Glomerular visceral epithelial cell (primary cell): ENCODE results near the gene BRIP1.
"Not testable (repeated sequence)": the region's sequence is repeated elsewhere in the genome, so short reads cannot be mapped to it uniquely, and the experiment has no call there.

Experiments
- DNase-seq: peaks from one replicate; pipeline ENCODE4 v3.0.0-alpha.2; 2016; ENCODE audit errors: extremely low spot score

BRIP1 gene

DNA sequence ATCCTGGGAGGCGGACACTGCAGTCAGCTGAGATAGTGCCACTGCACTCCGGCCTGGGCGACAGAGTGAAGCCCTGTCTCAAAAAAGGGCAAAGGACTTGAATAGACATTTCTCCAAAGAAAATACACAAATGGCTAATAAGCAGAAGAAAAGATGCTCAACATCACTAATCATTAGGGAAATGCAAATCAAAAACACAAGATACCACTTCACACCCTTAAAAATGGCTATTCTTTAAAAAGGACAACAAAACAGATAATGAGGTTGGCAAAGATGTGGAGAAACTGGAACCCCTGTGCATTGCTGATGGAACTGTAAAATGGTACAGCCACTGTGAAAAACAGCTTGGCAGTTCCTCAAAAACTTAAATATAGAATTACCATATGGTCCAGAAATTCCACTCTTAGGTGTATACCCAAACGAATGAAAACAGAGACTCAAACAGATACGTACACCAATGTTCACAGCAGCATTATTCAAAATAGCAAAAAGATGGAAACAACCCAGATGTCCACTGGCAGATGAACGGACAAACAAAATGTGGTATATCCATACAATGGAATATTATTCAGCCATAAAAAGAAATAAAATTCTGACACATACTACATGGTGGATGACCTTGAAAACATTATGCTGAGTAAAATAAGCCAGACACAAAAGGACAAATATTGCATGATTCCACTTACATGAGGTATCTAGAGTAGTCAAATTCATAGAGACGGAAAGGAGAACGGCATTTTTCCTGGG lies 35.5 kb downstream of the BRIP1 start:
- DNase-seq, result no peak

DNA sequence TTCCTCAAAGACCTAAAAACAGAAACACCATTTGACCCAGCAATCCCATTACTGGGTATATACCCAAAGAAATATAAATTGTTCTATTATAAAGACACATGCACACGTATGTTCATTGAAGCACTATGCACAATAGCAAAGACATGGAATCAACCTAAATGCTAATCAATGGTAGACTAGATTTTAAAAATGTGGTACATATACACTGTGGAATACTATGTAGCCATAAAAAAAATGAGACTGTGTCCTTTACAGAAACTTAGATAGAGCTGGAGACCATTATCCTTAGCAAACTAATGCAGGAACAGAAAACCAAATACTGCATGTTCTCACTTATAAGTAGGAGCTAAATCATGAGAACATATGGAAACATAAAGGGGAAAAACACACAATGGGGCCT lies 36.5 kb downstream of the BRIP1 start:
- not testable (repeated sequence) for DNase-seq

DNA sequence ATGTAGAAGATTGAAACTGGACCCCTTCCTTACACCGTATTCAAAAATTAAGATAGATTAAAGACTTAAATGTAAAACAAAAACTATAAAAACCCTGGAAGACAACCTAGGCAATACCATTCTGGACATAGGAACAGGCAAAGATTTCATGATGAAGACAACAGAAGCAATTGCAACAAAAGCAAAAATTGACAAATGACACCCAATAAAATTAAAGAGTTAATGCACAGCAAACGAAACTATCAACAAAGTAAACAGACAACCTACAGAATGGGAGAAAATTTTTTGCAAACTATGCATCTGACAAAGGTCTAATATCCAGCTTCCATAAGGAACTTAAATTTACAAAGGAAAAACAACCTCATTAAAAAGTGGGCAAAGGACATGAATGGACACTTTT lies 37.1 kb downstream of the BRIP1 start:
- not testable (repeated sequence) for DNase-seq

DNA sequence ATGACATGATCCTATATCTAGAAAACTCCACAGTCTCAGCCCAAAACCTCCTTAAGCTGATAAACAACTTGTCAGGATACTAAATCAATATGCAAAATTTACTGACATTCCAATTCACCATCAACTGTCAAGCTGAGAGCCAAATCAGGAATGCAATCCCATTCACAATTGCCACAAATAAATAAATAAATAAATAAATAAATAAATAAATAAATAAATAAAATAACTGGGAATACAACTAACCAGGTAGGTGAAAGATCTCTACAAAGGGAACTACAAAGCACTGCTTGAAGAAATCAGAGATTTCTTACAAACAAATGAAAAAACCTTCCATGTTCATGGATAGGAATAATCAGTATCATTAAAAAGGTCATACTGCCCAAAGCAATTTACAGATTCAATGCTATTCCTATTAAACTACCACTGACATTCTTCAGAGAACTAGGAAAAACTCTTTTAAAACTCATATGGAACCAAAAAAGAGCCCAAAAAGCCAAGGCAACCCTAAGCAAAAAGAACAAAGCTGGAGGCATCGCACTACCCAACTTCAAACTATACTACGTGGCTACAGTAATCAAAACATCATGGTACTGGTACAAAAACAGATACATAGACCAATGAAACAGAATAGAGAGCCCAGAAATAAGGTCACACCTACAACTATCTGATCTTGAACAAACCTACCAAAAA lies 37.7 kb downstream of the BRIP1 start:
- no peak for DNase-seq

DNA sequence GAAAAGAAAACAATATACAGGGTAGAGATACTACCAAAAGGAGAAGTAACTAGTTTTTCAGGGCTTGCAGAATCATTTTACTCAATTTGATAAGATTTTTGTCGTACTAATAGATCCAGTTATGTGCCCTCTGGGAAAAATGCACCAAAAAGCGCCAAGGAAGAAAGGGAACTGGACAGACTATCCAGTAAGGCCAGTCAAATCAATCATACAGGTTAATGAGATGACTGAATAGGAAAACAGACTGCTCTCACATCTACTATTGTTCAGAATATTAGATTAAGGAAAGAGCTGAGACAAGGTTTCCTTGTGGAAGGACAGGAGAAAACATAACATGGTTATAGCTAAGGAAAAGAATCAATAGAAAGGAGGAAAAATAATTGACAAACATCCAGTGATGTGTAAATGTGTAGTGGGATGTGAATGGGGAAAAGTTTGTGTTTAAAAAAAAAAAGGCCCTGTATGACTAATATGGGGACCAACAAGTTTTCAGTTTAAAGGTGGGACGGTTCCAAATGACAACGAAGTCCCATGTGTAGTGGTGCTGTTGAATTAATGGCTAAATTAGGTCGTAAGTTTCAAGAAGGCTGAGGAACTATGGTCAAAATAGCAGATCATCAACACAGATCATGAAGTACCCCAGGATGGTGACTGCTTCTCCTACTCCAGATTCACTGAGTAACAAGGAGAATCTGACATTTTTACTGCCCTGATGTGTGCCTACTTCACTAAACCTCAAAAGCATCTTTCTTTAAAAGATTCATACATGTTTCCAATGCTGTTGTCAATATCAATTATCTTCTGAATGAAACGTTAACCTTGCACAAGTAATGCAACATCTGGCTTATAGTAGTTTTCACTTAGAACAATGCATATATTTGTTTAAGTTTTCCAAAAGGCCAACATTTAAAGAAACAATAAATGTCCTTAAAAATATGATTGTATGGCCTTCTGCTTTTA lies 40.7 kb downstream of the BRIP1 start:
- DNase-seq, result no peak

DNA sequence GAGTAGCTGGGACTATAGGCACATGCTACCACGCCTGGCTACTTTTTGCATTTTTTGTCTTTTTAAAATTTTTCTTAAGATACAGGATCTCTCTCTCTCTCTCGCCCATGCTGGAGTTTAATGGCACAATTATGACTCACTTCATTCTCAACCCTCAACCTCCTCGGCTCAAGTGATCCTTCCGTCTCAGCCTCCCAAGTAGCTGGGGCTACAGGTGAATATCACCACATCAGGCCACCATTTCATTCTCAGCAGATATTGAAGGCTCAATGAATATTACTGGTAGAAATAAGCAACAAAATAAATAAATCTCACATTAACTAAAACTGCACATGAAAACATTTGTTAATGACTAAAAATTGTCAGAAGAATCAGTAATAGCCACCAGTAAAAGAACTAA lies 41.7 kb downstream of the BRIP1 start:
- no peak for DNase-seq

DNA sequence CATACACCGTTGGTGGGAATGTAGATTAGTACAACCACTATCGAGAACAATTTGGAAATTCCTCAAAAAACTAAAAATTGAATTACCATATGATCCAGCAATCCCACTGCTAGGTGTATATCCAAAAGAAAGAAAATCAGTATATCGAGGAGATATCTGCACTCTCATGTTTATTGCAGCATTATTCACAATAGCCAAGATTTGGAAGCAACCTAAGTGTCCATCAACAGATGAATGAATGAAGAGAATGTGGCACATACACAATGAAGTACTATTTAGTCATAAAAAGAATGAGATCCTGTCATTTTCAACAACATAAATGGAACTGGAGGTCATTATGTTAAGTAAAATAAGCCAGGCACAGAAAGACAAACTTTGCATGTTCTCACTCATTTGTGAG lies 44.1 kb downstream of the BRIP1 start:
- DNase-seq, result not testable (repeated sequence)

DNA sequence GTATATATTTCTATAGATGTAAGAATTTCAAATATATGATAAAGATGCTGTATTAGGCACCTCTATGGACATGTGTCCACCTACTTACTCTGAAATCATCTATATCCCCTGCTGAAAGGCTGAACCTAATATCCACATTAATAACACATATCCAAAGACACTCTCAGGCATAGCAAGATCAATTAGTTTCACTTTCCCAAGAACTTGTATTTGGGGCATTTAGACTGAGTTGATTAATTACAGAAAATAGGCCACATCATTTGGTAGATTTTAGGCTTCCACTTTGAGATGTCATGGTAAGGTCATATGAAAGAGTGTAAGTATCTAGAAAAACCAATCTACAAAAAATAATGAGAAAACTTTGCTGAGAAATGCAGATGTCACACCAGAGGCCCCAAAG lies 45.1 kb downstream of the BRIP1 start:
- no peak for DNase-seq

DNA sequence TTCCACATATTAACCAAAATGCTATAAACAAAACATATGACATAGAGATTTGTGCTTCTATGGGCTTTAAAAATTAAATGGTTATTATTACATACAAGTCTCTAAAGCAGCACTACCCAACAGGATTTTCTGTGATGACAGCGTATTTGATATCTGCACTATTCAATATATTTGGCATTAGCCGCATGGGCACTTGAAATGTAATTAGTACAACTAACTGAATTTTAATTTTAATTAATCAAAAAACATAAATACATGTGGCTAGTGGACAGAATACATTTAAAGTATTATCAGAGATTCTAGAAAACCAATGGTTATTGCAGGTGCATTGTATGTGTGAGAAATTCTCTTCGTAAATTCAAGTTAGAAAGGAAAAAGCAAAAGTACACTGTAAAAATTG lies 45.9 kb downstream of the BRIP1 start:
- DNase-seq, result no peak

DNA sequence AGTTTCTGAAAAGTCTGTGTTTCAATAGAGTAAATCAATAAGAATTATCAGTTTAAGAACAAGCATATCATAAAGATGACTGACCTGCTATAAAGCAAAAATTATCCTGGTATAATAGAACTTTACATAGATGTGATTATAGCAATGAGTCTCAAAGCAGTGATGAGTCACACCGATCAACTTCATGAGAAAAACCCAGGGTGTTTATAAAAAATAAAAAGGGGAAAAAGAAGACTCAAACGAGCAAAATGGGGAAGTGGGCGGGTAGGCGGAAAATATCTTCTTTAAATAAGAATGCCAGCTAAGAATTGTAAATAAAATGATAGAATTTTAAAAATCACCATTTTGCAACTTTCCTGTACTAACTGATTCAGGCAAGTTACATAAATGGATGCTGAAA lies 46.8 kb downstream of the BRIP1 start:
- no peak for DNase-seq

DNA sequence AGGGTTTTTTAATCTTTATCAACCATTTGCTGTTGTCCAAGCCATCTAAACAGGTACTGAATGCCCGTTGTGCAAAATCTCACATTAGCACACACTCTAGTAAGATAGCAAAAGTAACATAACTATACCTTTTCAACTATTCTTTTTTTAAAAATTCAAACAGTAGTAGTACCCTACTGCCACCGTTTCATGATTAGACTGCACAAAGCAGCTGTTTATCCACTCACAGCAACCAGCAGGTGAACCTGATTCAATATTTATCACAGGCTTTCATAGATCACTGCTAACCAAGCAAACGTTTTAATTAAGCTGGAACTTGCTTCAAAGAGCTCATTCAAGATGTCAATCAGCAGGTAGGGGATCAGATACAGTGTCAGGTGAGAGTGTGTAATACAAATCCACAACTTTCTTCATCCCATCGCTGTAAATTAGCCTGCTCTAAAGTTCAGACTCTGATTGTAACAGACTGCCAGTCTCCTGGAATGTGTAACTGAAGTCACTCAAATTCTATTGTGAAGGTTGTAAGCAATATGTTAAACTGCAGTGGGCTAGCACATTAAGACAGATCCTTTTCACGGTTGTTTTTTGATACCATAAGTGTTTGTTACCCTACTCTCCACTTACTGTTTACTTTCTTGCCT lies 47.3 kb downstream of the BRIP1 start:
- no peak for DNase-seq

DNA sequence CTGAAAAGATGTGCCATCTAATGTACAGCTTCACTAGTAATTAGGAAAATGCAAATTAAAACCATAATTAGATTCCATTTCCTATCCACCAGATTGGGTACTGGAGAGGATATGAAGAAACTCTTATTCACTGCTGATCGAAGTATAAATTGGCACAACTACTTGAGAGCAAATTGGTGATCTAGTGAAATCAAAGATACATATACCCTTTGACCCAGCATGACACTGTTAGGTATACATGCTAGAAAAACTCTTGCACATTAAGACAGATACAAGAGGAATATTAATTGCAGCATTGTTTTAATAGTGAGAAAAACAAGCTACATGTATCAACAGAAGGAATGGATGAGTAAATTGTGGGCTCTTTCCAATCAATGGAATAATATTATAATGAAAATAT lies 48.8 kb downstream of the BRIP1 start:
- no peak for DNase-seq

DNA sequence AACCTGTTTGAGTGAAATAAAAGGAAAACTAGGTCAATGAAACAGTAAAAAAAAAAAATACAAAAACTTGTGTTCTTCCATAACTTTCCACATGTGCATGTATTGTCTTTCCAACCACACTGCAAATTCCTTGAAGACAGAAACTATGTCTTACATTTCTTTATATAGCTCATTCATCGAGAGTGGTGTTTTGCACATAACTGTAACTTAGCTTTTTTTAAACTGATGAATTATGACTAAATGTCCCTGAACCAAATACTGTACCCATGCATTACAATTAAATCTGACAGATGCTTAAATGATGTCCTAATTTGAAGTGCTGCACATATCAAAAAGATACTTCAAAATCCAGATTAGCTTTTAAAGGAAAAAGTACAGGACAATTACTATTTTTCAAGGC lies 50.1 kb downstream of the BRIP1 start:
- DNase-seq, result no peak

DNA sequence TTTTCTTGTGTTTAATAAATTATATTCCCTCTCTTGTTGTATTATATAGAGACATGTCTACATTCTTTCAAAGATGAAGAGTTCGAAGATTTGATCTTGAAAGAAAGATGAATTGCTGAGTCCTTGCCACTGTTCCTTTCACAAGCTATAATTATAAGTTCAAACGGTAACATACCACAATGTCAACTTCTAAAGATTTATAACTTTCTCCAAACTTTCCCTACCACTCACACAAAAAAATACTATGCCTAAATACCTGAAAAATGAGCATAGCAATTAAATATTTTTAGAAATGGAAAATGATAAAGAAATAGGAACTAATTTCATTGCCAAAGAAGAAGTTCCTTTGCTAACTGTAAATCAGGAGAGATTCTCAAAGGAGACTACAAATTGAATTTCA lies 50.6 kb downstream of the BRIP1 start:
- DNase-seq, result no peak

DNA sequence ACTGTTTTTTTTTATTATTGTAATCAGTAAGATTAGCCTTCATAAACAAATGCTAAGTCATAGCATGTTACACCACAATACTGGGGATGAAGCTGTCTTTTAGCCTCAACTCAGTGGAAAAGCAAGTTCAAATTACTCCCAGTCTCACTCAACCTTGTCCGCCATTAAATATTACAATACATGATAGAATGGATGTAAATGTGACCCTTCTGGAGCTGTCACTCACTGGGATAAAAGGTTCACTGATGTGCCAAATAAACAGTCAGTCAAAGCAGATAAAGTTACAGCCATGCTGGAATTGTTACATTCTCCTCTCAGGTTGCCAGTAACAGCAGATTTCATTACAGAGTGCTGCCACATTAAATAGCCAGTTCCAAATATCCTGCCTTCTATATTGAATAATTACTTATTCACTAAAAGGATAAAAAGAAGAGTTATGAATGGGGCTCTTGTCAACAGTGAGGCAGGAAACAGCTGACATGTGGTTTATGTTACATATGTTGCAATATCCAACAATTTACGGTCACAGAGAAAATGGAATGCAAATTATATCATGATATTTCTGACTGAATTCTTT lies 53.4 kb downstream of the BRIP1 start:
- DNase-seq, result no peak

DNA sequence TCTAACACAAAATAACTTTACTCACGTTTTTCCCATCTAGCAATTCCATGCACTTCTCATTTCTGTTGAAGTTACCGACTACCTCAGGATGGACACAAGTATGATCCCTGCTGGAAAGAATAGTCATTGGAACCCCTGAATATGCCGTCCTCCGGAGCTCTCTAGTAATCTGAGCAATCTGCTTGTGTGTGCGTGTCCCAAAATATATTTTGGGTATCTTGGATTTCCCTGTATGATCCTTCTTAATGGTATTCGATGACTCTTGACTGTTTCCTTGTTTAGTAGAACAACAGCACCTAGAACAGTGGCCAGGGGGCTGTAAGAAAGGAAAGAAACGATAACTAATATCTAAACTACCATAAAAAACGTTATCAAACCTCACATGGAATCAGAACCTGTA lies 54.9 kb downstream of the BRIP1 start:
- DNase-seq, result no peak

DNA sequence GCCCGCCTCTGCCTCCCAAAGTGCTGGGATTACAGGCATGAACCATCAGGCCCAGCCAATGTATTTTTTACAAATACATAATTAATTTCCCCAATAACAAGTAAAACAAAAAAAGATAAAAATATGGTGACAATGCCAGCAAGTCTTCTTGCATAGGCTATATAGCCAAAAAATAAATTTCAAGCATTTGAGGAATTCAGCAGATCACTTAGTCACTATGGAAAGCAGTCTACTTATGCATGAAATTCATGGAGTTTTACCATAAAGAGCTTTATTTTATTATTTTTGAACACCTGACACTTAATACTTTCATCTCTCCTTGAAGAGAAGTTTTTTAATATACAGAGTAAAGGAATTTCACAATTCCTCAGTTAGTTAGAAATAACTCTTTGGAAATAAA lies 56.4 kb downstream of the BRIP1 start:
- DNase-seq, result no peak

DNA sequence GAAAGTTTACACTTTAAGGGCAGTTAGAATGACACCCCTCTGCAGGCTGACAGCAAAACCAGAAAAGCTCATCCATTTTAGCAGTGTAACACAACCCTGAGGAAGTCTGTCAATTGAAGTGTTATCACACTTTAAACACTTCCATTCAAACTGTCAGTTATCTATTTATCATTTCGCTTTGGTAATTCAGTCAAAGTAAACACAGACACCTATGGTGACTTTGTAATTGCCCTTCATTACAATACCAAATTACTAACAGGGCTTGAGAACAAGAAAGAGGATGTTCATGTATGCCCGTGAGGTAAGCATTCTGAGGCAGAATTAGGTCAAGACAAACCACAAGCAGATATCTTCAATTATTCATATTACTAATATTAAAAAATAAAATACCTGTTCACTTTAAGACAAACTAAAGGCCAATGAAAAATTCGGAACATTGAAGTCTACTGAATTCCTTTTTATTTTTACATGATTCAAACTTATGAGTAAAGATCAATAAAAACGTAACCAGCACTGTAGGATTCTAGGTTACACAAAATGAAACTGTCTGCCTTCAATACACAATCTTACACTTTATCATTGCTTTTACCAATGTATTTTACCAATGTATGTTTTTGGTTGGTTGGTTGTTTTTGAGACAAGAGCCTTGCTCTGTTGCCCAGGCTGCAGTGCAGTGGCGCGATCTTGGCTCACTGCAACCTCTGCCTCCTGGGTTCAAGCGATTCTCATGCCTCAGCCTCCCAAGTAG lies 57.1 kb downstream of the BRIP1 start:
- no peak for DNase-seq

DNA sequence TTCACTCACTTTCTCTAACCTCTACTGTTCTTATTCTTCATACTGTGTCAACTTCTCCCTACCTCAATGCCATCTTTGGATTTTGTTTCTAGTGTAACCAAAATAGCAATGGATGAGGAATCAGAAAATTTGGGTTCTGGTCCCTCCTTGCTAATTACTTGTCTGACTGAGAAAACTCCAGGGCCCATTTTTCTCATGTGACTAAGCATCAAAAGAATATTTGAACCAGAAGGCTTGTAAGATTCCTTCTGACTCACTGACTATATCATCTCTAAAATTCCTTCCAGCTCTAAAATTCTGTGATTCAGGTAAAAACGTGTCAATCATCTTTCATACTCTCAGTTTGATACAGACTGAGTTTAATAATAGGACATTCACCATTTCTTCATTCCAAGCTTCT lies 57.9 kb downstream of the BRIP1 start:
- DNase-seq, result peak; percentile 13

DNA sequence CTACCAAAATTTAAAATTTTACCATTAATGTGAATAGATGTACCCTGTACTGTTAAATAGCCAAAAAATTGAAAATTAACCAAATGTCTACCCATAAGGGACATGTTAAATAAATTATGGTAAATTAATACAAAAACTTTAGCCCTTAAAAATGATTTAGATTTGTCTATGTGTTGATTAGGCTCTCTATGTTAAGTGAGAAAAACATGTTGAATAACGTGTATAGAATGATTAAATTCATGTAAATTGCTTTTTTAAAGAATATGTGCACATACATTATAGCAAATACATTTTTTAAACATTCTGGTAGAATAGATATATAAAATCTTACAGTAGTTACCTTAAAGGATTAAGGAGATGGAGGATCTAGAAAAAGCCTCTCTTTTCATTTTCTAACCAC lies 59.5 kb downstream of the BRIP1 start:
- no peak for DNase-seq

DNA sequence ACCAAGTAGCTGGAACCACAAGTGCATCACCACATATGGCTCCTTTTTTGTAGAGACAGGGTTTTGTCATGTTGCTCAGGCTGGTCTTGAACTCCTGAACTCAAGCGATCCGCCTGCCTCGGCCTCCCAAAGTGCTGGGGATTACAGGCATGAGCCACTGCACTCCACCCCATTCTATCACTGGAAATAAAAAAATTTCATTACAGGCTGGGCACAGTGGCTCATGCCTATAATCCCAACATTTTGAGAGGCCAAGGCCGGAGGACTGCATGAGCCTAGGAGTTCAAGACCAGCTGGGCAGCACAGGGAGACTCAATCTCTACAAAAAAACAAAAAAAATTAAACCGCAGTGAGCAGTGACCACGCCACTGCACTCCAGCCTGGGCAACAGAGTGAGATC lies 60.1 kb downstream of the BRIP1 start:
- no peak for DNase-seq
